Esophagus muscularis mucosa (tissue), 3 donors: ENCODE data around the gene MCTP2.

Experiments
- EP300 ChIP-seq: sonication (generic); formaldehyde crosslinking; IDR thresholded peaks from one replicate; pipeline ENCODE4 v1.6.1; 2017; ENCODE audit warnings: antibody characterized with exemption
- TF ChIP-seq, protein P1 (sequence below), 3 experiments: fragments of 200-600 bp in 2 of 3; fragments of 450-650 bp in 1 of 3; sonication (generic) in 2 of 3; IDR thresholded peaks; one replicate each; pipeline ENCODE4 v1.5.1; 2017 to 2019; ENCODE audit warnings: antibody characterized with exemption in 3 of 3, mild to moderate bottlenecking in 2 of 3, moderate library complexity in 1 of 3

DNA sequence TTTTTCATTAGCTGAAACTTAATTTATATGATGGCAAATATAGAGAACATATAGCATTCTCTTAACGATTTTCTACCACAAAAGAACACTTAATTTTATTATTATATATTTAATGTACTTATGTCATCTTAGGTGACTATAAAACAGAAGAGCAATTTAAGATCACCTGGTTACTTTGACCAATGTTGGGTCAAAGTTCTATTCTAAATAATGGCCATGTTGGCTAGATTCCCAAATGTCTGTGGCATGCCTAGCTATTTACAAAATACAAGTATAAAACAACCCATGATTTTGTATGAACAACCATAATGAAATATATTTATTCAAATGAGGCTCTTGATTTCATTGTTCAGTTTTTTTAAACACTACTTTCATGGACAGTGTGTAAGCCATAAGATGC lies 200.9 kb downstream of the MCTP2 start:
- TF ChIP-seq, protein P1, sequence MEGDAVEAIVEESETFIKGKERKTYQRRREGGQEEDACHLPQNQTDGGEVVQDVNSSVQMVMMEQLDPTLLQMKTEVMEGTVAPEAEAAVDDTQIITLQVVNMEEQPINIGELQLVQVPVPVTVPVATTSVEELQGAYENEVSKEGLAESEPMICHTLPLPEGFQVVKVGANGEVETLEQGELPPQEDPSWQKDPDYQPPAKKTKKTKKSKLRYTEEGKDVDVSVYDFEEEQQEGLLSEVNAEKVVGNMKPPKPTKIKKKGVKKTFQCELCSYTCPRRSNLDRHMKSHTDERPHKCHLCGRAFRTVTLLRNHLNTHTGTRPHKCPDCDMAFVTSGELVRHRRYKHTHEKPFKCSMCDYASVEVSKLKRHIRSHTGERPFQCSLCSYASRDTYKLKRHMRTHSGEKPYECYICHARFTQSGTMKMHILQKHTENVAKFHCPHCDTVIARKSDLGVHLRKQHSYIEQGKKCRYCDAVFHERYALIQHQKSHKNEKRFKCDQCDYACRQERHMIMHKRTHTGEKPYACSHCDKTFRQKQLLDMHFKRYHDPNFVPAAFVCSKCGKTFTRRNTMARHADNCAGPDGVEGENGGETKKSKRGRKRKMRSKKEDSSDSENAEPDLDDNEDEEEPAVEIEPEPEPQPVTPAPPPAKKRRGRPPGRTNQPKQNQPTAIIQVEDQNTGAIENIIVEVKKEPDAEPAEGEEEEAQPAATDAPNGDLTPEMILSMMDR (IDR thresholded peaks at IDR 0.05) = no peak
- no peak for TF ChIP-seq EP300
